Measurements from ENCODE around the gene MPV17L. TPM values are rescaled to one million over a fixed set of nuclear protein-coding genes. Genes with fewer than 3 reads are reported as not detected.
"Not testable (repeated sequence)": the region's sequence is repeated elsewhere in the genome, so short reads cannot be mapped to it uniquely, and the experiment has no call there.

MPV17L gene
- total RNA-seq (10 to 100 TPM in 1 of 4 donors, 1 to 10 TPM in 3; 7.2 to 10.3 (median 9.0) TPM), polyA plus RNA-seq (7.3 TPM)
- long read RNA-seq, donor 1, full-length matches to known transcripts = 3 of 4 reads
- long read RNA-seq, donor 1, partial matches to known transcripts = 0 of 4 reads
- long read RNA-seq, donor 1, other reads (novel, unspliced or antisense) = 1 of 4 reads
- long read RNA-seq, donor 2 = 0 reads
- long read RNA-seq, donor 3, full-length matches to known transcripts = 2 of 6 reads
- long read RNA-seq, donor 3, partial matches to known transcripts = 0 of 6 reads
- long read RNA-seq, donor 3, other reads (novel, unspliced or antisense) = 4 of 6 reads
- long read RNA-seq, donor 4, full-length matches to known transcripts = 4 of 8 reads
- long read RNA-seq, donor 4, partial matches to known transcripts = 3 of 8 reads
- long read RNA-seq, donor 4, other reads (novel, unspliced or antisense) = 1 of 8 reads

GRCh38 chr16:15395631-15396508 is at the start of gene MPV17L:
Gene MPV17L (plus strand): TSS chr16:15395754. CDS start chr16:15395898, 144 bp downstream.
- DNase-seq = peak; percentile 66 to 87 (median 84)

DNA sequence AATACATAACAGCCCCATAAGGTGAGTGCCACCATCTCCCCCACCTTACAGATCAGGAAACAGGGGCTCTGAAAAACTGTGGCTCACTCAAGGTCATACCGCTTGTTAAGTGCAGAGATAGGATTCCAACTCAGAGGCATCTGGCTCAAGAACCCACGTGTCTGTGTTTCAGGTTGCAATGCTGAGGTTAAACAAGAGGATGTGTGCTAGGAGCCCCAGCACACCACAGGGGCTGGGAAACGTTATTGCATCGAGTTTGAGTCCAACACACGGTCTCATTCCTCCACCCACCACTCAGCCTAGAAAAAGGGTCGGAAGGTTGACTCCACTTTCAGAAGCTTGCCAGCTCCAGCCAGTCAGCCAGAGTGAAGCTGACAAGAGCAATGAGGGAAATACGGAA is 46.8 kb upstream of the MPV17L start:
- H3K27me3 ChIP-seq (ENCODE audit: control insufficient read depth, insufficient read depth); H3K4me1 ChIP-seq (ENCODE audit: control insufficient read depth, insufficient read depth, low read length); DNase-seq; H3K9me3 ChIP-seq (ENCODE audit: control insufficient read depth, low read length); ATAC-seq; H3K4me3 ChIP-seq (ENCODE audit: low read length); H3K27ac ChIP-seq (ENCODE audit: low read length); intact Hi-C loops (cut with DNase I): not testable (repeated sequence)
- no CpG with 5 or more reads among the region's 7 CpGs for WGBS

More at GRCh38 chr16:15395631-15396508, at the start of gene MPV17L:
- H3K9me3 ChIP-seq (ENCODE audit: control insufficient read depth, low read length); H3K4me1 ChIP-seq (ENCODE audit: control insufficient read depth, insufficient read depth, low read length); H3K27me3 ChIP-seq (ENCODE audit: control insufficient read depth, insufficient read depth); intact Hi-C loops (cut with DNase I): not testable (repeated sequence)
- H3K27ac ChIP-seq (ENCODE audit: low read length) = peak within 1 kb of the TSS; percentile 32
- ATAC-seq = peak; percentile 91
- peak within 1 kb of the TSS; percentile 43 for H3K4me3 ChIP-seq (ENCODE audit: low read length)
- WGBS = 5% methylated on average over 79 of the region's 79 CpGs

DNA sequence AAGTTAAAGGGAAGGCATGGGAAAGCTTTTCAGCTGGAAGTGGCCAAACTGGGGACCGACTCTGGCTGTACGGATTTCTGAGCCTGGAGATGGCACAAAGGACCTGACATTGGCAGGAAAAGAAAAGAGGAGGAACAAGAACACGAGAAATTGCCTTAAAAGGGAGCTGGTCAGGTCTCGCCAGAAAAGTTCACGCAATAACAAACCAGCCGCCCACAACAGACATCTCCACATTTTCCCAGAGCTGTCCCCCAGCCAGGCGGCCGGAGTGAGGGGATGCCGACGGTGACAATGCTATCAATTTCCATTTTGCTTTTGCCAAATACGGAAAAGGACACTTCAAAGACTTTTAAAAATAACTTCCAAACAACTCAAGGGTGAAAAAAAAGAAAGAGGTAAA is 44.3 kb upstream of the MPV17L start:
- H3K4me1 ChIP-seq (ENCODE audit: control insufficient read depth, insufficient read depth, low read length); H3K4me3 ChIP-seq (ENCODE audit: low read length); H3K27ac ChIP-seq (ENCODE audit: low read length); H3K9me3 ChIP-seq (ENCODE audit: control insufficient read depth, low read length); intact Hi-C loops (cut with DNase I); H3K27me3 ChIP-seq (ENCODE audit: control insufficient read depth, insufficient read depth): not testable (repeated sequence)
- DNase-seq (peak in 2 of 3 donors; percentile 11 to 37), ATAC-seq (peak; percentile 59)
- no CpG with 5 or more reads among the region's 11 CpGs for WGBS

- intact Hi-C loops (cut with DNase I) = not testable (repeated sequence)
Measured at GRCh38 chr16:15351745-15352144, 43.8 kb upstream of the MPV17L start.

GRCh38 chr16:15352852-15353251 is 42.7 kb upstream of the MPV17L start:
- H3K27me3 ChIP-seq (ENCODE audit: control insufficient read depth, insufficient read depth); H3K4me3 ChIP-seq (ENCODE audit: low read length); H3K4me1 ChIP-seq (ENCODE audit: control insufficient read depth, insufficient read depth, low read length); H3K27ac ChIP-seq (ENCODE audit: low read length); H3K9me3 ChIP-seq (ENCODE audit: control insufficient read depth, low read length); intact Hi-C loops (cut with DNase I); ATAC-seq; DNase-seq: not testable (repeated sequence)
- WGBS = 67% methylated on average over 1 of the region's 3 CpGs

More at GRCh38 chr16:15351745-15352144, 43.8 kb upstream of the MPV17L start:
- not testable (repeated sequence) for DNase-seq; H3K9me3 ChIP-seq (ENCODE audit: control insufficient read depth, low read length); H3K27me3 ChIP-seq (ENCODE audit: control insufficient read depth, insufficient read depth); H3K4me1 ChIP-seq (ENCODE audit: control insufficient read depth, insufficient read depth, low read length); H3K4me3 ChIP-seq (ENCODE audit: low read length); H3K27ac ChIP-seq (ENCODE audit: low read length)
- WGBS = no CpG with 5 or more reads among the region's 5 CpGs
- peak in 1 of 2 donors; percentile 45 for ATAC-seq

DNA sequence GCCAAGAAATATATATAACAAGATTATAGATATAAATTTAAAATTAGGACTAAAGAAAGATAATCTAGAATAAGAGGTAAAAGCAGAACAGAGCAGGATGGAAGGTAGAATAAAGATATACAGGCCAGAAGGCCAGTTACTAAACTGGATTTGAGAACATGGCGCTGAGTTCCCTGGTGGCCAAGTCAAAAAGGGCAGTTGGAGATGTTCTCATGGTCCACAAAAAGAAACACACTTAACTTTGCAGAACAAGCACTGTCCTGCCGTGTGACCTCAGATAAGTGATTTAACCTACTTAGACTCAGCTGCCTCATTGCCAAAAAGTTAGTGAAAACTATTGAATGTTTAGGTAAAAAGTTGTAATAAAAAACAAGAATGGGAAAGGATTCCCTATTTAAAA is 40.7 kb upstream of the MPV17L start:
- DNase-seq; H3K4me1 ChIP-seq (ENCODE audit: control insufficient read depth, insufficient read depth, low read length); H3K27me3 ChIP-seq (ENCODE audit: control insufficient read depth, insufficient read depth); H3K27ac ChIP-seq (ENCODE audit: low read length); H3K9me3 ChIP-seq (ENCODE audit: control insufficient read depth, low read length); H3K4me3 ChIP-seq (ENCODE audit: low read length); ATAC-seq; intact Hi-C loops (cut with DNase I): not testable (repeated sequence)
- WGBS = no CpG with 5 or more reads among the region's 2 CpGs

DNA sequence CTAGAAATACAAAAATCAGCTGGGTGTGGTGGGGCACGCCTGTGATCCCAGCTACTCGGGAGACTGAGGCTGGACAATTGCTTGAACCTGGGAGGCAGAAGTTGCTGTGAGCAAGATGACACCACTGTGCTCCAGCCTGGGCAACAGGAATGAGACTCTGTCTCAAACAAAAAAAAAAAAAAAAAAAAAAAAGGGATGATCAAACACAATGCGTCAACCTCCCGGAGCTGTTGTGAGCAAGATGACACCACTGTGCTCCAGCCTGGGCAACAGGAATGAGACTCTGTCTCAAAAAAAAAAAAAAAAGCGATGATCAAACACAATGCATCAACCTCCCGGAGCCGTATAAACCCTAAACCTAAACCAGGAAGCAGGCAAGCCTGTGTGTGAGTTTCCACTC is 38.1 kb upstream of the MPV17L start:
- H3K9me3 ChIP-seq (ENCODE audit: control insufficient read depth, low read length); DNase-seq; H3K27me3 ChIP-seq (ENCODE audit: control insufficient read depth, insufficient read depth); H3K27ac ChIP-seq (ENCODE audit: low read length); H3K4me1 ChIP-seq (ENCODE audit: control insufficient read depth, insufficient read depth, low read length); ATAC-seq; H3K4me3 ChIP-seq (ENCODE audit: low read length); intact Hi-C loops (cut with DNase I): not testable (repeated sequence)
- WGBS = 81% methylated on average over 3 of the region's 7 CpGs

DNA sequence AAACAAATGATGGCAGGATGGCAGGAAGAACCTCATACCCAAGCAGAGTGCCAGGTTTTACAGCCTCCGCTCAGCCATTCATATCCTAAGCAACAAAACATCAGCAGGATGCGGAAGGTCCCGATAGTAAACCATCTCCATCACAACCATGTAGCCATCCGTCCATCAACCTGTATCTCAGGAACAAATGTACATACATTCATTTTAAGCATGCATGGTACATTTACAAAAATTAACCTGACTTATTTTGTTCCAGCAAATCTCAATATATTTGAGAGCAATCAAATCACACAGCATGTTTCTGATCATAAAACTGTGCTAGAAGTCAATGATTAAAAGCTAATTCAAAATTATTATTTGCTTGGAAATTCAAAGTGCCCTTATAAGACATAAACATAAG is 17.4 kb upstream of the MPV17L start, which contains the start of gene NPIPA5:
Gene NPIPA5, minus strand, starts transcription at position 101 of the 400 bp plus-strand sequence. Its CDS starts 0 bp downstream, at position 101.
- H3K27ac ChIP-seq (ENCODE audit: low read length); ATAC-seq; DNase-seq; H3K27me3 ChIP-seq (ENCODE audit: control insufficient read depth, insufficient read depth); intact Hi-C loops (cut with DNase I); H3K4me1 ChIP-seq (ENCODE audit: control insufficient read depth, insufficient read depth, low read length); H3K4me3 ChIP-seq (ENCODE audit: low read length); H3K9me3 ChIP-seq (ENCODE audit: control insufficient read depth, low read length): not testable (repeated sequence)
- 96% methylated on average over 4 of the region's 4 CpGs for WGBS

DNA sequence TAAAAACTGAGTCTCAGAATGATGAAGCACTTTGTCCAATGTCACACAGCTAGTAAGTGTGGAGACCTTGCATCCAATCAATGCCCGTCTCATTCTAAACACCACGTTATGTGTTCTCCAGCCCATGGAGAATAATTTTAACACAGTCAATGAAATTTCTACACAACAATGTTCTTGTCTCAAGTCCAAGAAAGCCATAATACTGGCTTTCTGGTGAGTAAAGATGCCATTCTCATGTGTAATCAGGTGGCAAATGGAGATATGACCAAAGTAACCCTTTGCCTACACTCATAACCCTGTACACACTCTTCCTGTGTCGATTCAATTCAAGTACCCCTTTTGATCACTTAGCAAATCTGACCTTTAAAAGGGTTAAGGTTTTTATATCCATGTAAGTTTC is 12.7 kb upstream of the MPV17L start:
- DNase-seq; H3K27ac ChIP-seq (ENCODE audit: low read length); H3K4me1 ChIP-seq (ENCODE audit: control insufficient read depth, insufficient read depth, low read length); H3K4me3 ChIP-seq (ENCODE audit: low read length); H3K9me3 ChIP-seq (ENCODE audit: control insufficient read depth, low read length); intact Hi-C loops (cut with DNase I); ATAC-seq; H3K27me3 ChIP-seq (ENCODE audit: control insufficient read depth, insufficient read depth): not testable (repeated sequence)
- WGBS = 46% methylated on average over 3 of the region's 3 CpGs

DNA sequence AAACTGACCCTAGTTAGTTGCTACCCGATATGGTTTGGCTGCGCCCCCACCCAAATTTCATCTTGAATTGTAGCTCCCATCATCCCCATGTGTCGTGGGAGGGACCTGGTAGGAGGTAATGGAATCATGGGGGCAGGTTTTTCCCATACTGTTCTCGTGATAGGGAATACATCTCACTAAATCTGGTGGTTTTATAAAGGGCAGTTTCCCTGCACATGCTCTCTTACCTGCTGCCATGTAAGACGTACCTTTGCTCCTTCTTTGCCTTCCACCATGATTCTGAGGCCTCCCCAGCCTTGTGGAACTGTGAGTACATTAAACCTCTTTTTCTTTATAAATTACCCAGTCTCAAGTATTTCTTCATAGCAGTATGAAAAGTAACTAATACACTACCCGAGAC is 7.5 kb upstream of the MPV17L start:
- DNase-seq; H3K27me3 ChIP-seq (ENCODE audit: control insufficient read depth, insufficient read depth); H3K4me1 ChIP-seq (ENCODE audit: control insufficient read depth, insufficient read depth, low read length); ATAC-seq; H3K27ac ChIP-seq (ENCODE audit: low read length); H3K9me3 ChIP-seq (ENCODE audit: control insufficient read depth, low read length); intact Hi-C loops (cut with DNase I); H3K4me3 ChIP-seq (ENCODE audit: low read length): not testable (repeated sequence)
- WGBS = 77% methylated on average over 6 of the region's 6 CpGs

- intact Hi-C loops (cut with DNase I); H3K27ac ChIP-seq (ENCODE audit: low read length); H3K4me1 ChIP-seq (ENCODE audit: control insufficient read depth, insufficient read depth, low read length); DNase-seq; H3K27me3 ChIP-seq (ENCODE audit: control insufficient read depth, insufficient read depth); ATAC-seq; H3K4me3 ChIP-seq (ENCODE audit: low read length); H3K9me3 ChIP-seq (ENCODE audit: control insufficient read depth, low read length): not testable (repeated sequence)
- 74% methylated on average over 5 of the region's 5 CpGs for WGBS
Measured at GRCh38 chr16:15389916-15390315, 5.6 kb upstream of the MPV17L start.
